GM21717 (cell line): ENCODE results near the gene HBP1.
A peak's percentile ranks its signal among the peaks of the same experiment; 100 is the strongest.
"Not testable (repeated sequence)": the region's sequence is repeated elsewhere in the genome, so short reads cannot be mapped to it uniquely, and the experiment has no call there.

Source experiments
- ATAC-seq: cut with Tn5 transposase; IDR thresholded peaks from one replicate; pipeline ENCODE4 v1.9.1; 2021; ENCODE audit warnings: mild to moderate bottlenecking, moderate library complexity; ENCODE audit not compliant: unreplicated experiment

Gene HBP1, protein sequence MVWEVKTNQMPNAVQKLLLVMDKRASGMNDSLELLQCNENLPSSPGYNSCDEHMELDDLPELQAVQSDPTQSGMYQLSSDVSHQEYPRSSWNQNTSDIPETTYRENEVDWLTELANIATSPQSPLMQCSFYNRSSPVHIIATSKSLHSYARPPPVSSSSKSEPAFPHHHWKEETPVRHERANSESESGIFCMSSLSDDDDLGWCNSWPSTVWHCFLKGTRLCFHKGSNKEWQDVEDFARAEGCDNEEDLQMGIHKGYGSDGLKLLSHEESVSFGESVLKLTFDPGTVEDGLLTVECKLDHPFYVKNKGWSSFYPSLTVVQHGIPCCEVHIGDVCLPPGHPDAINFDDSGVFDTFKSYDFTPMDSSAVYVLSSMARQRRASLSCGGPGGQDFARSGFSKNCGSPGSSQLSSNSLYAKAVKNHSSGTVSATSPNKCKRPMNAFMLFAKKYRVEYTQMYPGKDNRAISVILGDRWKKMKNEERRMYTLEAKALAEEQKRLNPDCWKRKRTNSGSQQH

DNA sequence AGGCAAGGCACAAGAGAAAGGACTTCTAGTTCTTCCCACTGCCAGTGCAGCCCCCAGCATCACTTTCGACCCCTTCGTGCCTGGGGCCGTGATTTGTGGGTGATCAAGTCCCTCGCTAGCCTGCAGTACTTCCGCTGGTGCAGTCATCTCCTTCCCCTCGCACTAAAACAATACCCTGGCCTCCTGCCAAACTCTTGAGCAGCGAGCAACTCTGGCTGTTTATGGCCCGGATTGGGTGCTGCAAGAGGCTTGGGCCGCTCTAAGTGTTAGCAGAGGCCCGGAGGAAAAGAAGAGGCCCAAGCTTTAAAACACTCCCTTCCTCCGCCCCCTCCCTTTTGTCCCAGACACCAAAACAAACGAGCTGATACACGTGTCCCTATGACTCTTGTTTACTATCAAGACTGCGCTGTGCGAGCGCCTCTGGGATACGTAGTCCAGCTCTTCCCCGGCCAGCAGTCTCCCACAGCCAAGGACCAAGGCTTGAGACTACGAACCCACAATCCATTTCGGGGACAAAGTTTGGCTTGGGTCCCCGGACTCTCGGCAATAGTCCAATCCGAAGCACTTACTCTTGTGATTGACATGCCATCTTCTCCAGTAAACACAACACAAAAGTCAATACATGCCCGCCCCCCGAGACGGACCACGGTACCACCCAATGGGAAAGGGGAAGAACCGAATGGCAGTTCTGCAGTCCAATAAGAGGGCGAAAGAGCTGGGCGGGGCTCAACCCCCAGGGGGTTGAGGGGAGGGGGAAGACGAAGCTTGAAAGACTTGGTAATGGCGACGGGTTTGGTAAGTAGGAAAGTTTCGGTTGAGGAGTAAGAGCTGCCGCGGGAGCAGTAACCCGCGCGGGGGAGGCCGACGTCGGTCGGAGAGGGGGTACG lies at the start of gene HBP1:
TSS of gene HBP1 (plus strand) at position 771 of the 887 bp plus-strand sequence. CDS start 10,891 bp downstream, outside the sequence.
- peak; percentile 89 for ATAC-seq

DNA sequence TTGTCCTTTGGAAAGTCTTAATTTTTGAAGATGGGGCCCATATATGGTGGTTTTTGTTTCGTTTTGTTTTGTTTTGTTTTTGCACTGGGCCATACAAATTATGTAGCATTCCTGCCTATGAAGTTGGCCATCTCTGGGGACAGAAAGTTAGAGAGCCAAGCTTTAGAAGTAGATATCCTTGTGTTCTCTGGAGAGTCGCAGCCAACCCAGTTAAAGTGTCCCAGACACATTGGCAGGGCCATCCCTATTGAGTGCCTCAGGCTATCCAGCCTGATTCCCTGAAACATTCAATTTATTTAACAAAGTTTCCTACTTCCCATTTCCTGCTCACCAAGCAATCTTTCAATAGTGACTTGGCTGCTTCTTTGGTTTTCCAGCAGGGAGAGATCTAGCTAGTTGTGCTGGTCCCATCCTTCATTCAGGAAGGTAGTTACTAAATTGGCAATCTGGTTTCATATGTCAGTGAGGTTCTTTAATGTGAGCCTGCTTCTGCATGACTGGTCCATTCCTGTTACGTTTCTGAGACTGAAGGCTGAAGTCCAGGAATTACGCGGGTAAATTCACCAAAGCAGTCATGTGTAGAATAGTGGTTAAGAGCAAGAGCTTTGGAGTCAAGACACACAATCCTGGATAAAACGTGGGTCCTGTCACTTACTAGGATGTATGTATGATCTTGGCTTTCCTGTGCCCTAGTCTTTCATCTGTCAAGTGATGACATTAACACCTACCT lies 49.3 kb upstream of the HBP1 start:
- ATAC-seq: no peak

DNA sequence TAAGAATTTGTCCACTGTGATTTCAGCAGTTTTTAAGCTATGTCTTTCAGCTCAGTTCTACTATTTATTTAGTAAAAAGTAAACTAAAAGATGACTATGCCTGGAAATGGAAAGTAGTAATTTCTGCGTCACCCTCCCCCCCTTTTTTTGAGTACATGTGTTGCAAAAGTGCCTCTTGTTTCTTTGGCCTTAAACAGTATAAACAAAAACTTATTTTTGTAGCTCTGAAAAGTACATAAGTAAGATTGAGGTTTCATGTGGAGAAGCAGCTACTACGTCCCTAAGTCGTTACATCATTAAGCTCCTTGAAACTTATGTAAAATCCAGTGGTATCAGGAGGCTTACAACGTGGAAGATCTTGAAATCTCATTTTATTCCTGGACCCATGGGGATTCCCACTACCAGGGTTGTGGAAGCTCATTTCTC lies 46.3 kb upstream of the HBP1 start:
- ATAC-seq: no peak

DNA sequence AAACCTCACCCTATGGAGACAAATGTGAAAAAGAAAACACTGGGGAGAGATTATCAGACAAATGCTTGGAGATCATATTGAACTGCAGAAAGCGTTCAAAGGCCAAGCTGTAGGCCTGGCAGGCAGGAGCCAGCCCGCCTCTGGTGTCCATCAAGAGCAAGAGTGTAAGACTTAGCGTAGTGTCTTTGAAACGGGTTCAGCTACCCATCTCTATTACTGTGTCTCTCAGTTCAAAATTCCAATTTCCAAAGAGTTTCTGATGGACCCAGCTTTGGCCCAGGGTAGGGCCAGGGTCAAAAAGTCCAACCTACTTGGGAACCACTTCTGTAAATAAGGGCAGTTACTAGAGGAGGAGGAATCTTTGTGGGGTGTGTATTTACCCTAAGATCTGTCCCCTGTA lies 45.4 kb upstream of the HBP1 start:
- no peak for ATAC-seq

DNA sequence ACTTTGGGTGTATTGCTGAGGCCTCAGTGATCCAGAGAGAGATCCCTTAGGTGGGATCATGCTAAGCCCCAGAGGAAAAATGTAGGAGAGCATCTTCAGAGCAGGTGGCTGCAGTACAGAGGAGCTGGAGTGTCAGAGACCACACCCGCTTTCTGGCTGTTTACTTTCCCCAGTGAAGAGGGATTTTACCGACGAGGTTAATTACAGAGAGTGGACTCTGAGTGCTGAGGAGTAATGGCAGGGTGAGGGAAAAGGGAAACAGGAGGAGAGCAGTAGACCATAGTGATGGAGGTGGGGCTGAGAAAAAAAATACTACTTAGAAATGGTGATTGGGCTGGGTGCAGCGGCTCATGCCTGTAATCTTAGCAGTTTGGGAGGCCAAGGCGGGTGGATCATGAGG lies 43.3 kb upstream of the HBP1 start:
- ATAC-seq: no peak

DNA sequence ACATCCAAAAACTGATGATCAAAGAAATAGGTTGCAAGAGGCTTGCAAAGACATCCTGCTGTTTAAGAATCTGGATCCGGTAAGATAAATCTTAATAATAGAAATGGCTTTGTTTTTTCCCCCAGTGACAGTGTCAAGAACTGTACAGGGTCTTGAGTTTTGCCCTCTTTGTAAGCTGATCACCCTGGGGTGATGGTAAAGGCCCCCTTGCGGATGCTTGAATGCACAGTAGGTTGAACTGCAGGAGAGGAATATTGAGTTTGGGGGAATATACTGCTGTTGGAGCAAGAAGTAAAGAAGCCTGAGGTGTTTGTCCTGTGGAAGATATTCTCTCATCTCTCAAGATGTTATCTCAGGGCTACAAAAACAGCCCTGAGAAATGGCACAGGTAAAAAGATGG lies 40.6 kb upstream of the HBP1 start:
- ATAC-seq: no peak

DNA sequence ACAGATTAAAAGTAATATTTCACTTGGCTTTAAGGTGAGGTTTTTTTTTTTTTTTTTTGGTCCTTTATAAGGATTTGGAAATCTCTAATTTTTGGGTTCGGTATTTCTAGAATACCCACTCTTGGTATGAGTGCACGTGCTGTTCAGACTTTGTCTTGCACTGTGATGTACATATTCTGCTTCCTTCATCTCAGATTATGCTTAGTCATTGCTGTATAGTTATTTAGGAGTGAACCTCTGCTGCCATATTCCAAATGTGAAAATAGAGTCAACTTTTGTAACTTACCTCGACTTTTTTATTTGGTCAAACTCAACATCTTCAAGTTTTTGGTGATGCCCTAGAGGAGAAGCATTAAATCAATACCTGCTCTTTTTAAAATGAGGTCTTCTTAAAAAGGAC lies 40.1 kb upstream of the HBP1 start:
- no peak for ATAC-seq

DNA sequence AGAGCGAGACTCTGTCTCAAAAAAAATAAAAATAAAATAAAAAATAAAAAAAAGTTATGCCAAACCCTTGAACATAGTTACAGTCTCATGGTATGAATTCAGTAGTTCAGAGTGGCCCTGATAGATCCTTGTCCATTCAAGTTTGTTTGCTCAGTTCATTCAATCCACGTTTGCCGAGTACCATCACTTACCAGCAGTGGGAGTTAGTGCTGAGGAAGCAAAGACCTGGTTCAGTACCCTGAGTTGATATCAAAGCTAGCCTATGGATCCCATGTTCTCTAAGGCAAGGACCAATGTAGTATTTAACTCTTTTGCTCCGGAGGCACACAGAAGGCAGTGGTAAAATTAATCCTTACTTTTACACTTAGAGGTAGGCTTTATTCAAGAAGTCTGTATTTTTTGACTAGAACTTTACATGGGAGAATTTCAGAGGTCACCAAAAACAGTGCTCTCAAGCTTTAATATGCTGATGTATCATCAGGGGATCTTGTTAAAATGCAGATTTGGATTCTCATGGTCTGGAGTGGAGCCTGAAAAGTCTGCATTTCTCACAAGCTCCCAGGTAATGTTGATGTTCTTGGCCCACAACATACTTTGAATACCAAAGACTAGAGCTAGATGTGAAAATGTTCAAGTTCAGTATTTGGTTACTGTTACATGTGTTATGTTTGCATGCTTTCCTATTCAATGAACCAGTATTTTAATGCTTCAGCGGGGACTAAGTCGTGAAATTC lies 38.1 kb upstream of the HBP1 start:
- ATAC-seq: no peak

DNA sequence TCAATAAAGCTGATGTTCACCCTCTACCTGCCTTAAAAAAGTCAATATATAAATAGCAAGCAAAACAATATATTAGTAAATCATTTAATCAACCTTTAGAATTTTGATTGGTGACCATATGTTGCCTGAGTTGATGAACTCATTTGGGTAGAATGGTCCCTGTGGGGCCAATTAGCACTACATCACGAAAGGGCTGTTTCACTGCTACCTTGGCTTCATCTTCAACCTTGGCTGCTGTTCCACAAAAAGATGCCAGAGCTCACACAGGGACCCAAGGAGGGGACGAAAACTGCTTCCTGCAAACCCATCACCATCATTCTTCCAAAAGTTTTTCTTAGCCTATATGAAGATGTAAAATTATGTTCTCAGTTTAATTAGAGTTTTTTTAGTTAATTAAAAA lies 35.4 kb upstream of the HBP1 start:
- no peak for ATAC-seq

DNA sequence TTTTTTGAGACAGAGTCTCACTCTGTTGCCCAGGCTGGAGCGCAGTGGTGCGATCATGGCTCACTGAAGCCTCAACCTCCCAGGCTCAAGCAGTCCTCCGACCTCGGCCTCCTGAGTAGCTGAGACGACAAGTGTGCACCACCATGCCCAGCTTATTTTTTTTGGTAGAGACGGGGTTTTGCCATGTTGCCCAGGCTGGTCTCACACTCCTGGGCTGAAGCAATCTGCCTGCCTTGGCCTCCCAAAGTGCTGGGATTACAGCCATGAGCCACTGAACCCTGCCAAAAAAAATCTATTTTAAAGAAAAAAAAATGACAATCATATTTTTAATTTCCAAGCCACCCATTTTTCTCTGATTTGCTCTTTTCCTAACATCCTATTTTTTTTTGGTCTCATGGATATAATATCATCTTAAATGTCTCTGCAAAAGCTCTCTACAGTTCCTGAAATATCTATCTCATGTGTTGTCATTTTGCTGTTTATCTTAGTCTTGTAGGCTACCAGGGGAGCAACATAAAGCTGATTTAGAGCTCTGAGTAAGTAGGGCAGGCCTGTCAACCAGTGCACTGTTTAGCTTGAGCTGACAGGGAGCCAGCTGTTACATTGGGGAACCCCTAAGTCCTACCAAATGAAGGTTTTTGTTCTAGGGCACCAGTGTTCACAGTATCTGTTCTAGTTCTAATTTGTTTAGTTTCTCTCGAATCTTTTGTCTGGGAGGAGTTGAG lies 29.9 kb upstream of the HBP1 start:
- ATAC-seq: no peak

DNA sequence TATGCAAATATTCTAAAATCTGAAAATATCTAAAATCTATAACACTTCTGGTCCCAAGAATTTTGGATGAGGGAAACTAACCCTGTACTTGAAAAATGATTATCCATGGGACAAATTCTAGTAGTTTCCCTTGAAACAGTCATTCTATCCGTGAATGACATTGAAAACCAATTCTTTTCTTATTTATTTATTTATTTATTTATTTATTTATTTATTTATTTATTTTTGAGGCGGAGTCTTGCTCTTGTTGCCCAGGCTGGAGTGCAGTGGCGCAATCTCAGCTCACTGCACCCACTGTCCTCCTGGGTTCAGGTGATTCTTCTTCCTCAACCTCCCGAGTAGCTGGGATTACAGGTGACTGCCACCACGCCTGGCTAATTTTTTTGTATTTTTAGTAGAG lies 24.9 kb upstream of the HBP1 start:
- ATAC-seq: not testable (repeated sequence)

DNA sequence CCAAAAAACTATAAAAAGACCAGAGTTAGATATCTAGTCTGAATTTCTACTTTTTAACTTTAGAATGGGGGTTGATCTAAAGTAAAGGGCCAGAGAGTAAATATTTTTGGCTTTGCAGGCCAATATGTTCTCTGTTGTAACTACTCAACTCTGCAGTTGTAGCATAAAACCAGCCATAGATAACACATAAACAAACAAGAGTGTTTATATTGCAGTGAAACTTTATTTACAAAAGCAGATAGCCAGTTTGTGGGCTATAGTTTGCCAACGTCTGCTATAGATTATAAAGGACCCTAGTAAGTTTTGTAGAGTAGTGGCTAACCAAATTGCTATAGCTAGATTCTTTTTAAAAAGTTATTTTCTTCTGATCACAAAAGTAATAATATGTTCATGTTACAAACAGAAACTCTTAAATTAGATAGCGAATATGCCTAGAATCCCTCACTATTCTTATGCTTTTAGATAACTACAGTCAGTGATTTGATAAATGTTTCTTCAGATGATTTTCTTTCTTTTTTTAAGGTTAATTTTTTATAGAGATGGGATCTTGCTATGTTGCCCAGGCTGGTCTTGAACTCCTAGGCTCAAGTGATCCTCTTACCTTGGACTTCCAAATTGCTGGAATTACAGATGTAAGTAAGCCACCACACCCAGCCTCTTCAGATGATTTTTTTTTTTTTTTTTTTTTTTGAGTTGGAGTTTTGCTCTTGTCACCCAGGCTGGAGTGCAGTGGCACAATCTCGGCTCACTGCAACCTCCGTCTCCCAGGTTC lies 23.6 kb upstream of the HBP1 start:
- no peak for ATAC-seq

DNA sequence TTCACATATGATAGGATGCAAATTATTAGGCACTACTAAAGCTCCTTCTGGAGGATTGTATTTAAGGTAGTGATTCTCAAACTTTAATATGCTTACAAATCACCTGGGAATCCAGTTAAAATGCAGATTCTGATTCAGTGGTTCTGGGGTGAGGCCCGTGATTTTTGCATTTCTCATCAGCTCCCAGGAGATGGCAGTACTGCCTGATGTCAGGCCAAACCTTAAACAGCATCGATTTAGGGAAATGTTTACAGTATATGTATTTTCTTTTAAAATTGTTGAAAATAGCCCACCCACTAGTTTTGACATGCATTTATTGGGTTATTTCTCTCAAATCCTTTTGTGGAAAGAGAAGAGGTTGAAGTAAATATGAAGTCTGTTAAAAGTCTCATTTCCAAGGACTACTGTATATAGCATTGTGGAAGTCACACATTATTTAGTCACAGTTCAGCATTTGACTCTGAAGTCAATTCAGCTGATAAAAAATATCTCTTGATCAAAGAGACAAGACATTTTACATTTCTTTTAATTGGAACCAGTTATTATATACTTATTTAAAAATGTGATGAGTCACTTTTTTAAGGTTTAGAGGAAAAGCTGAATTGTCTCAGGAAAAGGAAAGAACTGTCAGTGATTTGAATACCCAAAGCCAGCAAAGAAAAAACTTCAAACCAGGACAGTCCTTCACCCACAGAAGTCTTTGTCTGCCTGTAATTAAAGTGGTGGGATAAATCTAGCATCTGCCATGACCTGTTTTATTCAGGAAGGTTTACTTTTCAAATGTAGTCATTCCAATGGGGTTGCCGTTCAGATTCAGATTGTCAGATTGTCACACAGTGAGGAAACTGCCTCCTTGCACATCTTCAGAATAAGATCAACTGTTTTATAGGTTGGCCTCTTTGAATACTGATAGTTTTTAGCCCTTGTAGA lies 21.1 kb upstream of the HBP1 start:
- no peak for ATAC-seq

DNA sequence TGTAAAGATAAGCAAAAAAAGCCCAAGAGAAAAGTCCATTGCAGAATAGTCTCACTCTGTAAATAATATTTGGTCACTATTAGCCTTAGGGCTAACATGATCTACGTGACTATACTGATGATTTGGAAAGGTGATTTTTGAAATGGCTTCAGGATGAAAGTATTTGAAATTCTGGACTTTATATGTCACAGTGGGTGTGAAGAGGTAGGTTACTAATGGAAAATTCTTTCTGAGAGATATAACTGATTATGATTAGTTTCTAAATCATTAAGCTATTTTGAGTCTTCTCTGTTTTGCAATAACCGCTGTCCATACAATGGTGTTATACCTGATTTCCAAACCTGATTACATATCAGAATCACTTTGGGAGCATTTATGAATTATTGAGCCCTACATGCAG lies 20.1 kb upstream of the HBP1 start:
- ATAC-seq: no peak

DNA sequence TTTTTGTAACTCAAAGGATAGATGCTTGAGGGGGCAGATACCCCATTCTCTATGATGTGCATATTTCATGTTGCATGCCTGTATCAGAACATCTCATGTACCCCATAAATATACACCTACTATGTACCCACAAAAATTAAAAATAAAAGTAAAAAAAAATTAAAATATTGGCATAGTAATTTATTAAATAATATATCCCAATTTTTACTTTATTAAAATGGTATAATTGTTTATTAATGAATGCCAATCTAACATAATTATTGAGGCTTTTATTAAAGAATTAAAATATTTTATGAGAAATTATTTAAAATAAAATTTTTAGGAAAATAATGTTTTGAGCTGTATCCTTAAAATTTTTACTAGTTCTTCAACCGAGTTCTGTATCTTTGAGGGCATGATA lies 18.9 kb upstream of the HBP1 start:
- no peak for ATAC-seq

DNA sequence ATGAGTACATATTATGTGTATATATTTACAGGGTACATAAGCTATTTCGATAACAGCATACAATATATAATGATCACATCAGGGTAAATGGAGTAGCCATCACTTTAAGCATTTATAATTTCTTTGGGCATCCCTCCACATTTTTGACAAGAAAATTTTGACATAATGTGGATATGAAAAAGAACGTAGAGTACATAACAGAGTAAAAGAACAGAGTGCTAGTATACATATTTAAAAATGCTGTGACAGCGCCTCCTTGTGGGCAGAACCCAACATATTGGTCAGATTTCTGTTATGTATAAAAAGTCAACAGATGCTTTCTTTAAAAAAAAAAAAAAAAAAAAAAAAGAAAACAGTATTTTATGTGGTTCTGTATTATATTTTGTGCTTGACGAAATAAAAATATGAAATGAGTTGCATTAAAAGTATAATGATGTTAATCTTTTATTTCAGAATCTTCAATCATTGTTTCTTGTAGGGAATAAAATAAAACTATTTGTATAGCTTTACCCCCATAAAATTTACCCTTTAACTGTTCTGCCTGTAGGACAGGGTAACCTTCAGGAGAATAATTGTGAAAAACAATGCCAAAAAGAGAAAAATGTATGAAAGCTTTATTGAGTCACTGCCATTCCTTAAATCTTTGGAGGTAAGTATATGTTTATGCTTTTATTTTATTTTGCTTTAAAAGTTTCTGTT lies 18.3 kb upstream of the HBP1 start:
- ATAC-seq: no peak

DNA sequence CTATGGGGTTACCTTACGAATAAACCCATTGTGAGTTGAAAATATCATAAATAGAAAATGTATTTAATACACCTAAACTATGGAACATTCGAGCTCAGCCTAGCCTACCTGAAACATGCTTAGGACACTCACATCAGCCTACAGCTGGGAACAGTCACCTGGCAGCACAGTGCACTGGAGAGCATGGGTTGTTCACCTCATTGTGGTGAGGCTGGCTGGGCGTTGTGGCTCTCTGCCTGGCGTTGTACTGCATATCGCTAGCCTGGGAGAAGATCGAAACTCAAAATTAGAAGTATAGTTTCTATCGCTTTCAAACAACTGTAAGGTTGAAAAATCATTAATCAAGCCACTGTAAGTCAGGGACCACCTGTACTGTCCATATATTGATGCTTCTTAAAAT lies 17.3 kb upstream of the HBP1 start:
- no peak for ATAC-seq
